Upper lobe of left lung (tissue), 6 donors: ENCODE results near the gene IFNL4. TPM values are rescaled to one million over a fixed set of nuclear protein-coding genes. Genes with fewer than 3 reads are reported as not detected.

Experiments used
- ATAC-seq, 2 donors: fragments of 200-7000 bp; cut with Tn5 transposase; one replicate each; pipeline ENCODE4 v1.9.1; 2022; ENCODE audit warnings: mild to moderate bottlenecking in 2 of 2, moderate library complexity in 2 of 2; ENCODE audit not compliant: low FRiP score in 2 of 2
- DNase-seq, 2 donors: peaks; one replicate each; pipeline ENCODE4 v3.0.0-alpha.2; 2019 to 2020
- H3K27ac ChIP-seq, 4 donors: fragments of 200-600 bp; sonication (generic); one replicate each; pipeline ENCODE4 v1.5.1; 2016 to 2019
- H3K27me3 ChIP-seq, 4 donors: fragments of 200-600 bp; sonication (generic); one replicate each; pipeline ENCODE4 v1.5.1; 2017 to 2019
- H3K36me3 ChIP-seq, 4 donors: fragments of 200-600 bp; sonication (generic); one replicate each; pipeline ENCODE4 v1.5.1; 2016 to 2019
- H3K4me1 ChIP-seq, 4 donors: fragments of 200-600 bp; sonication (generic); one replicate each; pipeline ENCODE4 v1.5.1; 2018 to 2019
- H3K4me3 ChIP-seq, 4 donors: fragments of 200-600 bp; sonication (generic); one replicate each; pipeline ENCODE4 v1.5.1; 2017 to 2019; ENCODE audit warnings: mild to moderate bottlenecking in 2 of 4, moderate library complexity in 1 of 4
- H3K9me3 ChIP-seq, 4 donors: fragments of 200-600 bp; sonication (generic); one replicate each; pipeline ENCODE4 v1.5.1; 2018 to 2019
- EP300 ChIP-seq, 4 donors: sonication (generic); formaldehyde crosslinking; IDR thresholded peaks; one replicate each; pipeline ENCODE4 v1.5.1; 2017; ENCODE audit warnings: antibody characterized with exemption in 4 of 4, control low read depth in 2 of 4
- POLR2A ChIP-seq, 4 donors: fragments of 450-650 bp; IDR thresholded peaks; one replicate each; pipeline ENCODE4 v1.5.1; 2016 to 2017; ENCODE audit warnings: antibody characterized with exemption in 4 of 4, mild to moderate bottlenecking in 2 of 4
- POLR2AphosphoS5 ChIP-seq, 2 donors: sonication (generic); formaldehyde crosslinking; IDR thresholded peaks; one replicate each; pipeline ENCODE4 v1.5.1; 2017; ENCODE audit warnings: antibody characterized with exemption in 2 of 2
- WGBS, 2 donors: methylation state at CpG; one replicate each; pipeline ENCODE4 v1.1.5; 2017 to 2018; 5-methylcytosine and 5-hydroxymethylcytosine counted together
- total RNA-seq, 6 donors: library from RNA; depleted of rRNA in 4 of 6; stranded (reverse); fragments of >200 nt in 4 of 6; gene quantifications; one replicate each; pipeline versions ENCODE4 v1.1.0 to v1.2.1, GENCODE V29; 2016 to 2021
- TF ChIP-seq, protein P1 (sequence below), 6 experiments: fragments of 450-650 bp in 4 of 6; fragments of 200-600 bp in 2 of 6; sonication (generic) in 2 of 6; IDR thresholded peaks; one replicate each; pipeline ENCODE4 v1.5.1; 2016 to 2019; ENCODE audit warnings: antibody characterized with exemption in 6 of 6
- donor health status: DM: no; HTN: no; CAD: no; lungs with moderate emphysema.
- donor health status: DM: no; HTN: yes; CAD: no; lungs with severe emphysema.

Gene IFNL4
- not detected for total RNA-seq

DNA sequence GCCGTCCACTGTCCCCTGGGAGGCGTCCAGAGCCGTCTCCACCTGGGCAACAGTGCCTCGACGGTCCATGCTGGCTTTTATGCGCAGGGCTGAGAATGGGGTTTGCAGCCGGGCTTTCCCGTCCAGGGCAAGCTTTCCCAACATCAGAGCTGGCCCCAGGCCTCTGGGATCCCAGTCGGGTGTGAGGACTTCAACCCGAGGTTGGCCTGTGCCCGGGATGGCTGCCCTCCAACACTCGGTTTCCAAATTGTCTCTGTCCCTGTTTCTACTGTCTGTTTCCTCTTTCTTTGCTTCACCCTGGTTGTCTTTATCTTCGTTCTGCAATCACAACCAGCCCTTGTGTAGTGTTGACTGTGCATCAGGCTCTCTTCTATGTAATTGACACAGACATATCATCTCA lies at the start of gene IFNL4:
Gene IFNL4 (minus strand): TSS at position 51 of the 400 bp plus-strand sequence.
- H3K36me3 ChIP-seq, result no peaks in the 10 kb centered on the region
- H3K9me3 ChIP-seq, result no peaks in the 10 kb centered on the region
- no peak for TF ChIP-seq POLR2A (IDR thresholded peaks at IDR 0.05)
- TF ChIP-seq POLR2AphosphoS5 (IDR thresholded peaks at IDR 0.05), result no peak
- TF ChIP-seq EP300 (IDR thresholded peaks at IDR 0.05), result no peak
- TF ChIP-seq, protein P1, sequence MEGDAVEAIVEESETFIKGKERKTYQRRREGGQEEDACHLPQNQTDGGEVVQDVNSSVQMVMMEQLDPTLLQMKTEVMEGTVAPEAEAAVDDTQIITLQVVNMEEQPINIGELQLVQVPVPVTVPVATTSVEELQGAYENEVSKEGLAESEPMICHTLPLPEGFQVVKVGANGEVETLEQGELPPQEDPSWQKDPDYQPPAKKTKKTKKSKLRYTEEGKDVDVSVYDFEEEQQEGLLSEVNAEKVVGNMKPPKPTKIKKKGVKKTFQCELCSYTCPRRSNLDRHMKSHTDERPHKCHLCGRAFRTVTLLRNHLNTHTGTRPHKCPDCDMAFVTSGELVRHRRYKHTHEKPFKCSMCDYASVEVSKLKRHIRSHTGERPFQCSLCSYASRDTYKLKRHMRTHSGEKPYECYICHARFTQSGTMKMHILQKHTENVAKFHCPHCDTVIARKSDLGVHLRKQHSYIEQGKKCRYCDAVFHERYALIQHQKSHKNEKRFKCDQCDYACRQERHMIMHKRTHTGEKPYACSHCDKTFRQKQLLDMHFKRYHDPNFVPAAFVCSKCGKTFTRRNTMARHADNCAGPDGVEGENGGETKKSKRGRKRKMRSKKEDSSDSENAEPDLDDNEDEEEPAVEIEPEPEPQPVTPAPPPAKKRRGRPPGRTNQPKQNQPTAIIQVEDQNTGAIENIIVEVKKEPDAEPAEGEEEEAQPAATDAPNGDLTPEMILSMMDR (IDR thresholded peaks at IDR 0.05), result no peak
- peak within 1 kb of the TSS in 3 of 4 donors; percentile 2 to 10 (median 5) for H3K4me3 ChIP-seq
- H3K4me1 ChIP-seq, result peaks cover 6 to 16% (median 10%) of the 10 kb centered on the region in 4 donors
- H3K27ac ChIP-seq, result no peak within 1 kb of the TSS
- H3K27me3 ChIP-seq, result peaks cover 0 to 20% (median 11%) of the 10 kb centered on the region in 4 donors
- DNase-seq (no peak), ATAC-seq (no peak)
- WGBS, 2 donors, result 65% methylated on average over 13 of the region's 13 CpGs

DNA sequence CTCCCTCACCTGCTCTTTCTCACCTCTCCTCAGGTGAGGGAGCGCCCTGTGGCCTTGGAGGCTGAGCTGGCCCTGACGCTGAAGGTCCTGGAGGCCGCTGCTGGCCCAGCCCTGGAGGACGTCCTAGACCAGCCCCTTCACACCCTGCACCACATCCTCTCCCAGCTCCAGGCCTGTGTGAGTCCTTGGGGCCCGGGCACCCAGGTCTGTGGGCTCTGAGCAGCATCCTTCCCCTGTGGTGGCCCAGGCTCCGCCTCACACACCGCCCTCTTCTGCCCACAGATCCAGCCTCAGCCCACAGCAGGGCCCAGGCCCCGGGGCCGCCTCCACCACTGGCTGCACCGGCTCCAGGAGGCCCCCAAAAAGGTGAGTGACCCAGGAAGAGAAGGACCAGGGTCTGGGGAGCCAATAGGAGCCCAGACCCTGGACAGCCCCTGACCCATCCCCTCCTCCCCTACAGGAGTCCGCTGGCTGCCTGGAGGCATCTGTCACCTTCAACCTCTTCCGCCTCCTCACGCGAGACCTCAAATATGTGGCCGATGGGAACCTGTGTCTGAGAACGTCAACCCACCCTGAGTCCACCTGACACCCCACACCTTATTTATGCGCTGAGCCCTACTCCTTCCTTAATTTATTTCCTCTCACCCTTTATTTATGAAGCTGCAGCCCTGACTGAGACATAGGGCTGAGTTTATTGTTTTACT lies 49.4 kb upstream of the IFNL4 start:
- Histone ChIP-seq H3K4me3 (no peak overlapping the region), H3K4me1 (no peaks in the 10 kb centered on the region), H3K27me3 (no peaks in the 10 kb centered on the region), H3K36me3 (no peaks in the 10 kb centered on the region), H3K27ac (no peak overlapping the region), H3K9me3 (no peaks in the 10 kb centered on the region)
- ATAC-seq (peak; percentile 46 to 73), DNase-seq (peak; percentile 42 to 79)
- TF ChIP-seq EP300 (IDR thresholded peaks at IDR 0.05) (no peak), POLR2A (IDR thresholded peaks at IDR 0.05) (no peak), POLR2AphosphoS5 (IDR thresholded peaks at IDR 0.05) (no peak)
- TF ChIP-seq, protein P1 (IDR thresholded peaks at IDR 0.05), result no peak
- 54 to 57% methylated on average over 14 to 16 of the region's 17 CpGs for WGBS, 2 donors

DNA sequence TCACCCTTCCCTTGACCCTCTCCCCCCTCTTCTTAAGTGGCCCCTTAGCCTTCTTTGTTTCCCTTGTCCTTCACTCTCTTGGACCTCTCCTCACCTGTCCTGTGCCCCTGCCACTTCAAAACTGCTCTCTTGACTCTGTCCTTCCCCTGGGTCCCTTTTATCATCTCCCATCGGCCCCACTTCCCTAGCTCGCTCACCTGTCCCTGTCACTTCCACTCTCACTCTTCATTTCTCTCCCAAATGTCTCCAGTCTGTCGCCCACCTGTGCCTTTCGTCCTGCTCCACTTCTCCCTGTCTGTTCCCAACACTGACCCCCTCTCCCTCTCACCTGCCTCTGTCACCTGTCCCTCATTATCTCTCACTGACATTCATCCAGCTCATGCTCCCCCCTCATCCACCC lies 48.2 kb upstream of the IFNL4 start:
- no peaks in the 10 kb centered on the region for H3K9me3 ChIP-seq
- no peak overlapping the region for H3K4me3 ChIP-seq
- DNase-seq, result no peak
- ATAC-seq, result no peak
- no peaks in the 10 kb centered on the region for H3K36me3 ChIP-seq
- H3K27me3 ChIP-seq, result no peaks in the 10 kb centered on the region
- no peaks in the 10 kb centered on the region for H3K4me1 ChIP-seq
- 83 to 88% methylated on average over 4 of the region's 4 CpGs for WGBS, 2 donors
- TF ChIP-seq EP300 (IDR thresholded peaks at IDR 0.05), result no peak
- no peak for TF ChIP-seq POLR2AphosphoS5 (IDR thresholded peaks at IDR 0.05)
- TF ChIP-seq, protein P1 (IDR thresholded peaks at IDR 0.05), result no peak
- no peak for TF ChIP-seq POLR2A (IDR thresholded peaks at IDR 0.05)
- no peak overlapping the region for H3K27ac ChIP-seq

DNA sequence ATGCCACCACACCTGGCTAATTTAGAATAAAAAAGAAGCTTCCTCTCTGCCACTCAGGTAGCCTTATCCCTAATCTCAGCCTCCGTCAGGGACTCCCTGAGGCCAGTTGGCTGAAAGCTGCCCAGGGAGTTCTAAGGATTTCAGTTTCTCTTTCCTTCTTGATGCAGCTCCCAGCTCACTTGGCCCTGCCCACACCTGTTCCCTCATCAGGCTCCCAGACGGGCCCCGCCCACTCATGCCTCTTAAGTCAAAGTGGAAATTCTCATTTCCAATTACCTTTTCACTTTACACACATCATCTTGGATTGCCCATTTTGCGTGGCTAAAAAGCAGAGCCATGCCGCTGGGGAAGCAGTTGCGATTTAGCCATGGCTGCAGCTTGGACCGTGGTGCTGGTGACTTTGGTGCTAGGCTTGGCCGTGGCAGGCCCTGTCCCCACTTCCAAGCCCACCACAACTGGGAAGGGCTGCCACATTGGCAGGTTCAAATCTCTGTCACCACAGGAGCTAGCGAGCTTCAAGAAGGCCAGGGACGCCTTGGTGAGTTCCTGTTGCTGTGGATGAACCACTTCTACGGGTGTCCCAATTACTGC lies 47.5 kb upstream of the IFNL4 start, which contains the start of gene IFNL1:
Gene IFNL1 (plus strand): TSS at position 353 of the 591 bp plus-strand sequence. CDS start 15 bp downstream, at position 368.
- Histone ChIP-seq H3K36me3 (no peaks in the 10 kb centered on the region), H3K27me3 (no peaks in the 10 kb centered on the region), H3K27ac (no peak within 1 kb of the TSS), H3K4me3 (no peak within 1 kb of the TSS), H3K4me1 (no peaks in the 10 kb centered on the region), H3K9me3 (no peaks in the 10 kb centered on the region)
- 64 to 78% methylated on average over 5 to 11 of the region's 11 CpGs for WGBS, 2 donors
- TF ChIP-seq POLR2A (IDR thresholded peaks at IDR 0.05), result no peak
- TF ChIP-seq, protein P1 (IDR thresholded peaks at IDR 0.05), result no peak
- no peak for TF ChIP-seq EP300 (IDR thresholded peaks at IDR 0.05)
- no peak for TF ChIP-seq POLR2AphosphoS5 (IDR thresholded peaks at IDR 0.05)
- DNase-seq (peak in 1 of 2 donors; percentile 72), ATAC-seq (peak in 1 of 2 donors; percentile 45)
